PC-3 (cell line): ENCODE data around the gene CHD9.

Experiments used
- EZH2 ChIP-seq: fragments of 300-600 bp; sonication (generic); IDR thresholded peaks from one replicate; pipeline ENCODE4 v1.6.1; 2017; ENCODE audit warnings: antibody characterized with exemption, mild to moderate bottlenecking, low read length; ENCODE audit not compliant: unreplicated experiment
- EZH2phosphoT487 ChIP-seq: fragments of 300-600 bp; sonication (generic); IDR thresholded peaks from 2 replicates; pipeline ENCODE4 v1.6.1; 2018; ENCODE audit warnings: mild to moderate bottlenecking, antibody characterized with exemption, low read length, borderline replicate concordance
- TF ChIP-seq, protein P1 (sequence below): fragments of 300-600 bp; sonication (generic); conservative IDR thresholded peaks from 2 replicates; pipeline ENCODE4 v1.5.1; 2017; ENCODE audit warnings: antibody characterized with exemption, low read depth, mild to moderate bottlenecking, low read length

DNA sequence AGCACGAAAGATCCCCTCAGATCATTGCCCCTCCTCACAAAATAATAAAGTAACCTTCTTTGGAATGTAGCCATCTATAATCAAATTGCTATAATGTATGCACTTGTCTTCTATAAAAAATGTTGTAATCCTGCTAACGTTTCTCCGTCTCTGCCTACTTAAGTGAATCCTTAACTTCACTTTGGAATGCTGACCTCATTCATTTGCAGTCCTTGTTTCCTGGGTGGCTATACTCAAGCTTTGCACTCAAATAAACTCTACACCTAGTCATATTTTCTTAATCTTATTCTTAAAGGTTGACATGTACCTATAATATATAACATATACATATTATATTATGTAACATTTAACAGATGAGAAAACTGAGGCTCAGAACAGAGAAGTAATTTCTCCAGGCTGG lies 24.8 kb upstream of the CHD9 start:
- TF ChIP-seq, protein P1, sequence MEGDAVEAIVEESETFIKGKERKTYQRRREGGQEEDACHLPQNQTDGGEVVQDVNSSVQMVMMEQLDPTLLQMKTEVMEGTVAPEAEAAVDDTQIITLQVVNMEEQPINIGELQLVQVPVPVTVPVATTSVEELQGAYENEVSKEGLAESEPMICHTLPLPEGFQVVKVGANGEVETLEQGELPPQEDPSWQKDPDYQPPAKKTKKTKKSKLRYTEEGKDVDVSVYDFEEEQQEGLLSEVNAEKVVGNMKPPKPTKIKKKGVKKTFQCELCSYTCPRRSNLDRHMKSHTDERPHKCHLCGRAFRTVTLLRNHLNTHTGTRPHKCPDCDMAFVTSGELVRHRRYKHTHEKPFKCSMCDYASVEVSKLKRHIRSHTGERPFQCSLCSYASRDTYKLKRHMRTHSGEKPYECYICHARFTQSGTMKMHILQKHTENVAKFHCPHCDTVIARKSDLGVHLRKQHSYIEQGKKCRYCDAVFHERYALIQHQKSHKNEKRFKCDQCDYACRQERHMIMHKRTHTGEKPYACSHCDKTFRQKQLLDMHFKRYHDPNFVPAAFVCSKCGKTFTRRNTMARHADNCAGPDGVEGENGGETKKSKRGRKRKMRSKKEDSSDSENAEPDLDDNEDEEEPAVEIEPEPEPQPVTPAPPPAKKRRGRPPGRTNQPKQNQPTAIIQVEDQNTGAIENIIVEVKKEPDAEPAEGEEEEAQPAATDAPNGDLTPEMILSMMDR, result no peak
- no peak for TF ChIP-seq EZH2
- TF ChIP-seq EZH2phosphoT487, result no peak
